Activated T-helper 1 cell treated with Interleukin-2 at 50 U/mL for 16 hours (primary cell): ENCODE measurements around the gene SFRP5.

Source experiments
- DNase-seq: peaks from one replicate; pipeline ENCODE4 v3.0.0-alpha.2; 2020; ENCODE audit warnings: low read depth

The SFRP5 gene

GRCh38 chr10:97736902-97737769 is 34.7 kb downstream of the SFRP5 start, which contains the start of gene ZFYVE27:
Gene ZFYVE27, plus strand, starts transcription at chr10:97737128. Its CDS starts 1,350 bp downstream, at chr10:97738478.
- peak; percentile 90 for DNase-seq

- DNase-seq, result no peak
These were observed 35.3 kb downstream of the SFRP5 start for GRCh38 chr10:97736403-97736901.

- no peak for DNase-seq
These were observed 37.8 kb downstream of the SFRP5 start for GRCh38 chr10:97734021-97734420.

GRCh38 chr10:97733256-97733655 is 38.5 kb downstream of the SFRP5 start:
- DNase-seq, result no peak

- no peak for DNase-seq
These were observed 39.8 kb downstream of the SFRP5 start for GRCh38 chr10:97732052-97732359.

GRCh38 chr10:97731346-97732051 is 40.3 kb downstream of the SFRP5 start:
- DNase-seq, result peak; percentile 20

GRCh38 chr10:97729014-97729413 is 42.8 kb downstream of the SFRP5 start:
- DNase-seq, result no peak

GRCh38 chr10:97726636-97727178 is 45.1 kb downstream of the SFRP5 start:
- DNase-seq, result no peak

- DNase-seq, result no peak
These were observed 47.4 kb downstream of the SFRP5 start for GRCh38 chr10:97724341-97724941.

GRCh38 chr10:97723001-97723400 is 48.8 kb downstream of the SFRP5 start:
- DNase-seq, result no peak

- DNase-seq, result no peak
These were observed 49.7 kb downstream of the SFRP5 start for GRCh38 chr10:97721871-97722780.

- DNase-seq, result no peak
These were observed 52.2 kb downstream of the SFRP5 start for GRCh38 chr10:97719602-97720001.

GRCh38 chr10:97718659-97719142 is 53.1 kb downstream of the SFRP5 start:
- DNase-seq, result no peak

- no peak for DNase-seq
These were observed 53.6 kb downstream of the SFRP5 start for GRCh38 chr10:97718178-97718577.

- DNase-seq, result no peak
These were observed 54.2 kb downstream of the SFRP5 start for GRCh38 chr10:97717627-97718026.
